HCT116 (cell line): ENCODE measurements around the gene UTS2R. TPM values are rescaled to one million over a fixed set of nuclear protein-coding genes. Genes with fewer than 3 reads are reported as not detected.

Source experiments
- ATAC-seq: fragments of 200-7000 bp; cut with Tn5 transposase; 2 replicates; pipeline ENCODE4 v1.9.1; 2020; ENCODE audit warnings: mild to moderate bottlenecking, moderate library complexity
- BruUV-seq: library from RNA; stranded (reverse); fragments of 400-500 nt; replicated peaks from 2 replicates; lab custom pipeline; 2021; lab: Mats Ljungman, UMichigan
- CTCF ChIA-PET: fragments of 300-600 bp; sonication (Branson Sonifier 250); formaldehyde crosslinking; loops from one replicate; lab custom pipeline; 2021; ENCODE audit warnings: antibody characterized with exemption; lab: Charles Lee
- POLR2A ChIA-PET: fragments of 300-600, 350-600 bp; sonication (Branson Sonifier 250); formaldehyde crosslinking; loops from one replicate; lab custom pipeline; 2021; ENCODE audit warnings: antibody characterized with exemption; lab: Charles Lee
- RAD21 ChIA-PET, 2 experiments: fragments of 300-600 bp; sonication (Branson Sonifier 250); formaldehyde crosslinking; loops; one replicate each; lab custom pipeline; 2023; ENCODE audit warnings: low total read pairs in 2 of 2; ENCODE audit not compliant: uncharacterized antibody in 2 of 2, unreplicated experiment in 2 of 2, low non-redundant PET in 1 of 2; lab: Charles Lee
- DNase-seq: peaks from one replicate; pipeline ENCODE4 v3.0.0-alpha.2; 2010; ENCODE audit warnings: low read depth, low spot score
- H2AFZ ChIP-seq: fragments of 200-600 bp; shearing (Covaris generic), sonication (generic); 2 replicates; pipeline ENCODE4 v1.6.1; 2017; ENCODE audit warnings: low read depth, mixed run types, mixed read lengths, antibody characterized with exemption, low read length; ENCODE audit not compliant: poor library complexity, severe bottlenecking
- H3K27ac ChIP-seq: 2 replicates; pipeline ENCODE4 v1.5.1; 2012; ENCODE audit warnings: low read depth, low read length
- H3K27me3 ChIP-seq: fragments of 200-600 bp; sonication (generic); 2 replicates; pipeline ENCODE4 v1.6.1; 2016; ENCODE audit warnings: mixed run types, low read length, mixed read lengths; ENCODE audit not compliant: insufficient read depth
- H3K36me3 ChIP-seq, 2 experiments: fragments of 200-500 bp in 1 of 2; fragments of 200-600 bp in 1 of 2; sonication (Bioruptor generic) in 1 of 2; sonication (generic) in 1 of 2; 2 replicates each; pipeline versions ENCODE4 v1.5.1 to v1.6.1; 2014 to 2016; ENCODE audit warnings: low read length in 2 of 2, inconsistent platforms in 1 of 2, mixed read lengths in 1 of 2, mixed run types in 1 of 2; ENCODE audit not compliant: insufficient read depth in 2 of 2, control insufficient read depth in 1 of 2
- H3K4me1 ChIP-seq, 2 experiments: fragments of 200-600 bp in 1 of 2; sonication (generic) in 1 of 2; 2 replicates each; pipeline versions ENCODE4 v1.5.1 to v1.6.1; 2012 to 2017; ENCODE audit warnings: low read length in 2 of 2, inconsistent platforms in 1 of 2, mild to moderate bottlenecking in 1 of 2, mixed read lengths in 1 of 2, mixed run types in 1 of 2, moderate library complexity in 1 of 2; ENCODE audit not compliant: insufficient read depth in 2 of 2, control insufficient read depth in 1 of 2
- H3K4me2 ChIP-seq: fragments of 200-600 bp; sonication (generic); 2 replicates; pipeline ENCODE4 v1.6.1; 2017; ENCODE audit warnings: mixed run types, low read length, mixed read lengths
- H3K4me3 ChIP-seq, 2 experiments: fragments of 200-600 bp in 1 of 2; sonication (generic) in 1 of 2; replicated peaks in 1 of 2; 2 replicates each; pipeline ENCODE4 v1.5.1; 2011 to 2016; ENCODE audit warnings: low read length in 2 of 2, control low read depth in 1 of 2, low read depth in 1 of 2, mild to moderate bottlenecking in 1 of 2, mixed read lengths in 1 of 2, mixed run types in 1 of 2
- H3K79me2 ChIP-seq: fragments of 200-600 bp; sonication (generic); 2 replicates; pipeline ENCODE4 v1.6.1; 2017; ENCODE audit warnings: mild to moderate bottlenecking, mixed run types, low read length, moderate library complexity, mixed read lengths; ENCODE audit not compliant: insufficient read depth
- H3K9ac ChIP-seq: fragments of 200-600 bp; sonication (generic); 2 replicates; pipeline ENCODE4 v1.6.1; 2016; ENCODE audit warnings: low read length, mixed read lengths
- H3K9me2 ChIP-seq: fragments of 200-600 bp; sonication (generic), shearing (Covaris generic); 2 replicates; pipeline ENCODE4 v1.6.1; 2017; ENCODE audit warnings: mixed run types, mild to moderate bottlenecking, moderate library complexity; ENCODE audit not compliant: insufficient read depth
- H3K9me3 ChIP-seq, 2 experiments: fragments of 200-500 bp in 1 of 2; fragments of 200-600 bp in 1 of 2; sonication (Bioruptor generic) in 1 of 2; sonication (generic) in 1 of 2; 2 replicates each; pipeline ENCODE4 v1.6.1; 2014 to 2017; ENCODE audit warnings: low read length in 2 of 2, mixed read lengths in 2 of 2, inconsistent platforms in 1 of 2, low read depth in 1 of 2, mild to moderate bottlenecking in 1 of 2, mixed run types in 1 of 2, moderate library complexity in 1 of 2; ENCODE audit not compliant: control insufficient read depth in 1 of 2, insufficient read depth in 1 of 2
- H4K20me1 ChIP-seq: fragments of 200-600 bp; sonication (generic), shearing (Covaris generic); 2 replicates; pipeline ENCODE4 v1.6.1; 2017; ENCODE audit warnings: mixed run types, mild to moderate bottlenecking, moderate library complexity; ENCODE audit not compliant: insufficient read depth
- CEBPB ChIP-seq: IDR thresholded peaks from 2 replicates; pipeline ENCODE4 v1.6.1; 2012; ENCODE audit warnings: low read depth
- CTCF ChIP-seq, 3 experiments: fragments of 200-600 bp in 1 of 3; sonication (generic) in 1 of 3; IDR thresholded peaks in 2 of 3; conservative IDR thresholded peaks in 1 of 3; 2 replicates each; pipeline ENCODE4 v1.5.1; 2012 to 2017; ENCODE audit warnings: low read depth in 2 of 3, low read length in 2 of 3, antibody characterized with exemption in 1 of 3, borderline replicate concordance in 1 of 3, control low read depth in 1 of 3, mild to moderate bottlenecking in 1 of 3, mixed read lengths in 1 of 3, mixed run types in 1 of 3, moderate library complexity in 1 of 3; ENCODE audit not compliant: insufficient read depth in 1 of 3
- ELF1 ChIP-seq: IDR thresholded peaks from 2 replicates; pipeline ENCODE4 v1.6.1; 2012; ENCODE audit warnings: low read depth, borderline replicate concordance
- EZH2 ChIP-seq: fragments of 200-600 bp; sonication (generic); IDR thresholded peaks from 2 replicates; pipeline ENCODE4 v1.6.1; 2017; ENCODE audit warnings: antibody characterized with exemption, mixed run types
- EZH2phosphoT487 ChIP-seq: fragments of 200-600 bp; IDR thresholded peaks from 2 replicates; pipeline ENCODE4 v1.6.1; 2018; ENCODE audit warnings: antibody characterized with exemption, borderline replicate concordance
- FOSL1 ChIP-seq: IDR thresholded peaks from 2 replicates; pipeline ENCODE4 v1.6.1; 2012; ENCODE audit warnings: low read depth
- JUND ChIP-seq: IDR thresholded peaks from 2 replicates; pipeline ENCODE4 v1.6.1; 2012
- POLR2AphosphoS5 ChIP-seq: IDR thresholded peaks from 2 replicates; pipeline ENCODE4 v1.6.1; 2011; ENCODE audit warnings: mild to moderate bottlenecking, low read depth, low read length, moderate library complexity
- SP1 ChIP-seq: IDR thresholded peaks from 2 replicates; pipeline ENCODE4 v1.6.1; 2012; ENCODE audit warnings: low read depth
- TCF7L2 ChIP-seq: IDR thresholded peaks from 2 replicates; pipeline ENCODE4 v1.7.0; 2011; ENCODE audit warnings: borderline replicate concordance, inconsistent platforms; ENCODE audit not compliant: insufficient read depth, insufficient read length; ENCODE audit errors: extremely low read depth
- YY1 ChIP-seq: IDR thresholded peaks from 2 replicates; pipeline ENCODE4 v1.6.1; 2011; ENCODE audit warnings: low read length, low read depth, moderate library complexity, mild to moderate bottlenecking; ENCODE audit not compliant: insufficient replicate concordance; ENCODE audit errors: extremely low read depth
- ZNF274 ChIP-seq: fragments of 200-500 bp; sonication (Bioruptor generic); IDR thresholded peaks from 2 replicates; pipeline ENCODE4 v1.6.1; 2014; ENCODE audit warnings: mild to moderate bottlenecking, low read depth, low read length, inconsistent platforms
- intact Hi-C: fragments of 100-400 bp; cut with micrococcal nuclease; formaldehyde crosslinking; loops from 2 replicates; pipeline ENCODE4 v1.10.0; 2022
- total RNA-seq: library from RNA; stranded (reverse); gene quantifications from one replicate; pipeline ENCODE4 v1.2.1, GENCODE V29; 2021; ENCODE audit not compliant: unreplicated experiment

Gene UTS2R
- total RNA-seq, 1 experiment from 2014 or later = not detected

DNA sequence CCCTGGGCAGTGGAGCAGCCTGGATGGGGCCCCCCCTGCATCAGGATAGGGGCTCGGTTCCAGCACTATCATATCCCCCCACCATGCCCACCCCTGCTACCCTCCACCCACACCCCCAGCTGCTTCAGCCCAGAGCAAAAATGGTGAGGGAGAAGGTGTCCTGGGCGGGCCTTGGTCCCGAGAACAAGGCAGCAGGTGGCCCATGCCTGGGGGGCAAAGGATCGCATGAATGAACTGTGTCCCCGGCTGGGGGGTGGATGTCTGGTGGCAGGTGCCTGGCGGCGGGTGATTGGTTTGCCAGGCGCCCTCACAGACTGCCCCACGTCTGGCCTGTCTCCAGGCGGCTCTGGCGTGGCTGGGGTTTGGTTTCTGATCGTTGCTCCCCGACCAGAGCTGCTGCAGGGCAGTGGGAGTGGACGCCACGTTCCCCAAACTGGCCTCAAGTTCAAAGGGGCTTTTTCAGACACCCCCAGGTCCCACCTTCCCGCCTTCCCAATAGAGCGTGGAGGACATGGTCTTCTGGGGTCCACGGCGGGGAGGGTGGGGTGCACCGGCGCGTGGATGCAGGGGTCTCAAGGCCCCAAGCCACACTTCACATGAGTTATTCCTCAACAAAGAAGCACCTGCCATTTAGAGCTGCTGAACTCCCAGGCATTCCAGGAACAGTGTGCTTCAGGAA, 12.6 kb downstream of the UTS2R start:
- H3K9me3 ChIP-seq = no peaks in the 10 kb centered on the region
- no peaks in the 10 kb centered on the region for H4K20me1 ChIP-seq
- no peak overlapping the region for H3K9ac ChIP-seq
- no peak overlapping the region for H2AFZ ChIP-seq
- intact Hi-C loops = no loop called here
- DNase-seq = no peak
- no peak for TF ChIP-seq SP1
- TF ChIP-seq EZH2 = no peak
- no peak for TF ChIP-seq POLR2AphosphoS5
- TF ChIP-seq EZH2phosphoT487 = no peak
- no peak for TF ChIP-seq YY1
- no peak for TF ChIP-seq CEBPB
- no peak for TF ChIP-seq TCF7L2
- TF ChIP-seq ZNF274 = no peak
- no peak for TF ChIP-seq ELF1
- no peak for TF ChIP-seq CTCF (IDR thresholded peaks at IDR 0.05 in 2 of 3, conservative IDR thresholded peaks at IDR 0.05 in 1 of 3; ENCODE audit: borderline replicate concordance in 1 of 3, insufficient read depth in 1 of 3, low read depth in 2 of 3, low read length in 2 of 3)
- TF ChIP-seq FOSL1 = no peak
- TF ChIP-seq JUND = no peak
- TF ChIP-seq, all 23 proteins: peak for 0
- H3K36me3 ChIP-seq = no peaks in the 10 kb centered on the region
- CTCF ChIA-PET = interaction anchor here (1.3 kb wide), 1 partner anchor 34 kb away, joined by 3 read pairs; no protein-coding TSS in a partner anchor
- no peaks in the 10 kb centered on the region for H3K9me2 ChIP-seq
- POLR2A ChIA-PET = no interaction called here
- peaks cover 15 to 30% of the 10 kb centered on the region in 2 experiments for H3K4me1 ChIP-seq
- H3K79me2 ChIP-seq = no peaks in the 10 kb centered on the region
- H3K27ac ChIP-seq = peak overlapping the region; percentile 43; the same call in 1 of the 2 replicates
- ATAC-seq = no peak
- no TSS peak for BruUV-seq
- H3K4me2 ChIP-seq = peak overlapping the region; percentile 60
- RAD21 ChIA-PET = no interaction called here
- H3K4me3 ChIP-seq = peak overlapping the region in 1 of 2 experiments; percentile 36; a peak in 3 of 4 replicates
- no peaks in the 10 kb centered on the region for H3K27me3 ChIP-seq
